Neural cell (in vitro differentiated cells): ENCODE results near the gene EXOSC3. TPM values are rescaled to one million over a fixed set of nuclear protein-coding genes. Genes with fewer than 3 reads are reported as not detected.

ENCODE experiments used
- H2AFZ ChIP-seq: fragments of 200-600, 300-800 bp; sonication (generic), shearing (Covaris generic); 2 replicates; pipeline ENCODE4 v1.6.0; 2014; ENCODE audit warnings: low read depth, mild to moderate bottlenecking, antibody characterized with exemption, low read length, moderate library complexity
- H3F3A ChIP-seq: fragments of 200-600 bp; shearing (Covaris generic); 2 replicates; pipeline ENCODE4 v1.6.1; 2016; ENCODE audit warnings: mild to moderate bottlenecking, moderate library complexity, mixed read lengths, antibody characterized with exemption, low read length; ENCODE audit not compliant: insufficient read depth, poor library complexity, severe bottlenecking
- H3K27ac ChIP-seq: fragments of 200-600, 300-800 bp; sonication (generic), shearing (Covaris generic); 2 replicates; pipeline ENCODE4 v1.5.1; 2014; ENCODE audit warnings: mild to moderate bottlenecking, low read length, moderate library complexity
- H3K27me3 ChIP-seq: fragments of 300-800, 200-600 bp; sonication (generic), shearing (Covaris generic); 2 replicates; pipeline ENCODE4 v1.6.0; 2014; ENCODE audit warnings: mild to moderate bottlenecking, low read depth, low read length, moderate library complexity; ENCODE audit not compliant: insufficient read depth
- H3K36me3 ChIP-seq: fragments of 300-800, 200-600 bp; sonication (generic), shearing (Covaris generic); 2 replicates; pipeline ENCODE4 v1.5.1; 2014; ENCODE audit warnings: mild to moderate bottlenecking, antibody characterized with exemption, low read length, moderate library complexity; ENCODE audit not compliant: insufficient read depth
- H3K4me2 ChIP-seq: fragments of 300-800, 200-600 bp; sonication (generic), shearing (Covaris generic); 2 replicates; pipeline ENCODE4 v1.6.0; 2014; ENCODE audit warnings: mild to moderate bottlenecking, low read length
- H3K4me3 ChIP-seq: fragments of 300-800, 200-600 bp; sonication (generic), shearing (Covaris generic); 2 replicates; pipeline ENCODE4 v1.5.1; 2014; ENCODE audit warnings: mild to moderate bottlenecking, low read length, moderate library complexity
- H3K79me2 ChIP-seq: fragments of 200-600 bp; shearing (Covaris generic); replicated peaks from 2 replicates; pipeline ENCODE4 v1.6.0; 2014; ENCODE audit warnings: mild to moderate bottlenecking, low read length, moderate library complexity; ENCODE audit not compliant: insufficient read depth
- H3K9ac ChIP-seq: fragments of 300-800, 200-600 bp; sonication (generic), shearing (Covaris generic); 2 replicates; pipeline ENCODE4 v1.6.1; 2016; ENCODE audit warnings: mild to moderate bottlenecking, low read length, mixed read lengths
- H3K9me2 ChIP-seq: fragments of 200-600 bp; shearing (Covaris generic); 2 replicates; pipeline ENCODE4 v1.6.1; 2016; ENCODE audit warnings: mild to moderate bottlenecking, low read length, mixed read lengths; ENCODE audit not compliant: insufficient read depth
- H3K9me3 ChIP-seq: fragments of 200-600, 300-800 bp; sonication (generic), shearing (Covaris generic); 2 replicates; pipeline ENCODE4 v1.6.1; 2016; ENCODE audit warnings: mild to moderate bottlenecking, mixed run types, low read length, moderate library complexity, mixed read lengths
- H4K20me1 ChIP-seq: fragments of 200-600 bp; shearing (Covaris generic); 2 replicates; pipeline ENCODE4 v1.6.1; 2016; ENCODE audit warnings: mild to moderate bottlenecking, mixed run types; ENCODE audit not compliant: insufficient read depth
- EP300 ChIP-seq: fragments of 450-650 bp; conservative IDR thresholded peaks from 2 replicates; pipeline ENCODE4 v1.6.1; 2014; ENCODE audit warnings: antibody characterized with exemption, mild to moderate bottlenecking, moderate library complexity; ENCODE audit not compliant: poor library complexity, severe bottlenecking
- EZH2 ChIP-seq: fragments of 200-600, 300-800 bp; shearing (Covaris generic), sonication (generic); IDR thresholded peaks from 2 replicates; pipeline ENCODE4 v1.6.1; 2014; ENCODE audit warnings: antibody characterized with exemption, low read length, borderline replicate concordance, mild to moderate bottlenecking; ENCODE audit not compliant: insufficient read depth, poor library complexity, severe bottlenecking
- MXI1 ChIP-seq: fragments of 450-650 bp; conservative IDR thresholded peaks from 2 replicates; pipeline ENCODE4 v1.6.1; 2014; ENCODE audit warnings: antibody characterized with exemption, mild to moderate bottlenecking; ENCODE audit not compliant: poor library complexity, severe bottlenecking
- POLR2AphosphoS5 ChIP-seq: IDR thresholded peaks from 2 replicates; pipeline ENCODE4 v1.6.1; 2012
- RAD21 ChIP-seq: fragments of 450-650 bp; conservative IDR thresholded peaks from 2 replicates; pipeline ENCODE4 v1.6.1; 2014; ENCODE audit warnings: antibody characterized with exemption, mild to moderate bottlenecking, moderate library complexity
- SMC3 ChIP-seq: fragments of 450-650 bp; conservative IDR thresholded peaks from 2 replicates; pipeline ENCODE4 v1.6.1; 2014; ENCODE audit warnings: antibody characterized with exemption, mild to moderate bottlenecking, moderate library complexity; ENCODE audit not compliant: poor library complexity
- TAF1 ChIP-seq: IDR thresholded peaks from 2 replicates; pipeline ENCODE4 v1.6.1; 2012; ENCODE audit warnings: low read depth
- polyA plus RNA-seq: library from polyadenylated mRNA; depleted of rRNA; stranded (reverse); fragments of >200 nt; gene quantifications from 2 replicates; pipeline ENCODE4 v1.2.3, GENCODE V29; 2014
- TF ChIP-seq, protein P1 (sequence below): IDR thresholded peaks from 2 replicates; pipeline ENCODE4 v1.6.1; 2012; ENCODE audit warnings: borderline replicate concordance
- TF ChIP-seq, protein P2 (sequence below): fragments of 450-650 bp; IDR thresholded peaks from 2 replicates; pipeline ENCODE4 v1.5.1; 2014; ENCODE audit warnings: antibody characterized with exemption, mild to moderate bottlenecking, moderate library complexity; ENCODE audit not compliant: poor library complexity, severe bottlenecking

The EXOSC3 gene
- polyA plus RNA-seq, 1 donor from 2014 or later = 46.4 TPM

GRCh38 chr9:37753489-37754190, 31.2 kb downstream of the EXOSC3 start, which contains the start of gene TRMT10B:
TRMT10B (plus strand) TSS chr9:37753805; CDS start chr9:37761932, 8,127 bp downstream.
- Histone ChIP-seq H3K27ac (peak within 1 kb of the TSS; percentile 58), H3K4me3 (peak within 1 kb of the TSS; percentile 78), H3F3A (no peaks in the 10 kb centered on the region), H3K4me2 (peak within 1 kb of the TSS; percentile 85), H3K36me3 (no peaks in the 10 kb centered on the region), H3K9me2 (no peaks in the 10 kb centered on the region), H2AFZ (peak within 1 kb of the TSS; percentile 78), H4K20me1 (no peaks in the 10 kb centered on the region), H3K9me3 (no peaks in the 10 kb centered on the region), H3K9ac (peak within 1 kb of the TSS; percentile 64), H3K79me2 (no peaks in the 10 kb centered on the region), H3K27me3 (no peaks in the 10 kb centered on the region)
- TF ChIP-seq POLR2AphosphoS5 (peak; percentile 79), TAF1 (peak; percentile 47), SMC3 (peak; percentile 26), EP300 (no peak), RAD21 (no peak), EZH2 (no peak), MXI1 (peak; percentile 83)
- TF ChIP-seq, protein P1, sequence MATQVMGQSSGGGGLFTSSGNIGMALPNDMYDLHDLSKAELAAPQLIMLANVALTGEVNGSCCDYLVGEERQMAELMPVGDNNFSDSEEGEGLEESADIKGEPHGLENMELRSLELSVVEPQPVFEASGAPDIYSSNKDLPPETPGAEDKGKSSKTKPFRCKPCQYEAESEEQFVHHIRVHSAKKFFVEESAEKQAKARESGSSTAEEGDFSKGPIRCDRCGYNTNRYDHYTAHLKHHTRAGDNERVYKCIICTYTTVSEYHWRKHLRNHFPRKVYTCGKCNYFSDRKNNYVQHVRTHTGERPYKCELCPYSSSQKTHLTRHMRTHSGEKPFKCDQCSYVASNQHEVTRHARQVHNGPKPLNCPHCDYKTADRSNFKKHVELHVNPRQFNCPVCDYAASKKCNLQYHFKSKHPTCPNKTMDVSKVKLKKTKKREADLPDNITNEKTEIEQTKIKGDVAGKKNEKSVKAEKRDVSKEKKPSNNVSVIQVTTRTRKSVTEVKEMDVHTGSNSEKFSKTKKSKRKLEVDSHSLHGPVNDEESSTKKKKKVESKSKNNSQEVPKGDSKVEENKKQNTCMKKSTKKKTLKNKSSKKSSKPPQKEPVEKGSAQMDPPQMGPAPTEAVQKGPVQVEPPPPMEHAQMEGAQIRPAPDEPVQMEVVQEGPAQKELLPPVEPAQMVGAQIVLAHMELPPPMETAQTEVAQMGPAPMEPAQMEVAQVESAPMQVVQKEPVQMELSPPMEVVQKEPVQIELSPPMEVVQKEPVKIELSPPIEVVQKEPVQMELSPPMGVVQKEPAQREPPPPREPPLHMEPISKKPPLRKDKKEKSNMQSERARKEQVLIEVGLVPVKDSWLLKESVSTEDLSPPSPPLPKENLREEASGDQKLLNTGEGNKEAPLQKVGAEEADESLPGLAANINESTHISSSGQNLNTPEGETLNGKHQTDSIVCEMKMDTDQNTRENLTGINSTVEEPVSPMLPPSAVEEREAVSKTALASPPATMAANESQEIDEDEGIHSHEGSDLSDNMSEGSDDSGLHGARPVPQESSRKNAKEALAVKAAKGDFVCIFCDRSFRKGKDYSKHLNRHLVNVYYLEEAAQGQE = peak; percentile 19
- TF ChIP-seq, protein P2, sequence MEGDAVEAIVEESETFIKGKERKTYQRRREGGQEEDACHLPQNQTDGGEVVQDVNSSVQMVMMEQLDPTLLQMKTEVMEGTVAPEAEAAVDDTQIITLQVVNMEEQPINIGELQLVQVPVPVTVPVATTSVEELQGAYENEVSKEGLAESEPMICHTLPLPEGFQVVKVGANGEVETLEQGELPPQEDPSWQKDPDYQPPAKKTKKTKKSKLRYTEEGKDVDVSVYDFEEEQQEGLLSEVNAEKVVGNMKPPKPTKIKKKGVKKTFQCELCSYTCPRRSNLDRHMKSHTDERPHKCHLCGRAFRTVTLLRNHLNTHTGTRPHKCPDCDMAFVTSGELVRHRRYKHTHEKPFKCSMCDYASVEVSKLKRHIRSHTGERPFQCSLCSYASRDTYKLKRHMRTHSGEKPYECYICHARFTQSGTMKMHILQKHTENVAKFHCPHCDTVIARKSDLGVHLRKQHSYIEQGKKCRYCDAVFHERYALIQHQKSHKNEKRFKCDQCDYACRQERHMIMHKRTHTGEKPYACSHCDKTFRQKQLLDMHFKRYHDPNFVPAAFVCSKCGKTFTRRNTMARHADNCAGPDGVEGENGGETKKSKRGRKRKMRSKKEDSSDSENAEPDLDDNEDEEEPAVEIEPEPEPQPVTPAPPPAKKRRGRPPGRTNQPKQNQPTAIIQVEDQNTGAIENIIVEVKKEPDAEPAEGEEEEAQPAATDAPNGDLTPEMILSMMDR = no peak

- no peaks in the 10 kb centered on the region for H3K79me2 ChIP-seq
- H3K9me2 ChIP-seq = no peaks in the 10 kb centered on the region
- H3K27me3 ChIP-seq = no peaks in the 10 kb centered on the region
- no peak overlapping the region for H3K4me2 ChIP-seq
- no peak overlapping the region for H2AFZ ChIP-seq
- peak overlapping the region; percentile 64 for H3K9ac ChIP-seq
- TF ChIP-seq, protein P1 = no peak
- TF ChIP-seq MXI1 = no peak
- no peak for TF ChIP-seq POLR2AphosphoS5
- TF ChIP-seq EZH2 = no peak
- no peak for TF ChIP-seq SMC3
- TF ChIP-seq EP300 = no peak
- TF ChIP-seq, protein P2 = no peak
- no peak for TF ChIP-seq RAD21
- no peak for TF ChIP-seq TAF1
- H4K20me1 ChIP-seq = no peaks in the 10 kb centered on the region
- no peaks in the 10 kb centered on the region for H3K36me3 ChIP-seq
- peak overlapping the region; percentile 78 for H3K4me3 ChIP-seq
- H3K27ac ChIP-seq = no peak overlapping the region
- H3K9me3 ChIP-seq = no peaks in the 10 kb centered on the region
- no peaks in the 10 kb centered on the region for H3F3A ChIP-seq
Observed at GRCh38 chr9:37752642-37753488, 32.0 kb downstream of the EXOSC3 start.
